MCF 10A (cell line): Measurements from ENCODE around the gene FZD8. TPM values are rescaled to one million over a fixed set of nuclear protein-coding genes. Genes with fewer than 3 reads are reported as not detected.

ENCODE experiments used
- BruUV-seq: library from RNA; stranded (reverse); fragments of 400-500 nt; replicated peaks from 2 replicates; lab custom pipeline; 2021; lab: Mats Ljungman, UMichigan
- CTCF ChIA-PET: fragments of 300-600 bp; sonication (Branson Sonifier 250); formaldehyde crosslinking; extraction: SDS; loops from one replicate; lab custom pipeline; 2021; ENCODE audit warnings: antibody characterized with exemption, inconsistent platforms; lab: Yijun Ruan, JAX
- POLR2A ChIA-PET: fragments of 300-600, 350-650 bp; sonication (Branson Sonifier 250); formaldehyde crosslinking; extraction: SDS; loops from one replicate; lab custom pipeline; 2020; ENCODE audit warnings: antibody characterized with exemption, inconsistent platforms; lab: Yijun Ruan, JAX
- DNase-seq: peaks from one replicate; pipeline ENCODE4 v3.0.0-alpha.2; 2018; ENCODE audit not compliant: unreplicated experiment
- H3K27ac Mint-ChIP-seq: one replicate; pipeline ENCODE4 v1.8.0; 2022; ENCODE audit warnings: mild to moderate bottlenecking, low read depth, mixed read lengths; ENCODE audit not compliant: unreplicated experiment
- H3K27me3 Mint-ChIP-seq: one replicate; pipeline ENCODE4 v1.8.0; 2022; ENCODE audit warnings: mixed read lengths; ENCODE audit not compliant: insufficient read depth, unreplicated experiment
- H3K36me3 Mint-ChIP-seq: one replicate; pipeline ENCODE4 v1.8.0; 2022; ENCODE audit warnings: mild to moderate bottlenecking, moderate library complexity, mixed read lengths; ENCODE audit not compliant: insufficient read depth, unreplicated experiment
- H3K4me1 Mint-ChIP-seq: one replicate; pipeline ENCODE4 v1.8.0; 2022; ENCODE audit warnings: mixed read lengths; ENCODE audit not compliant: insufficient read depth, unreplicated experiment
- H3K4me3 Mint-ChIP-seq: one replicate; pipeline ENCODE4 v1.8.0; 2022; ENCODE audit warnings: mild to moderate bottlenecking, moderate library complexity, mixed read lengths; ENCODE audit not compliant: unreplicated experiment
- H3K9me3 Mint-ChIP-seq: one replicate; pipeline ENCODE4 v1.8.0; 2022; ENCODE audit warnings: mixed read lengths; ENCODE audit not compliant: unreplicated experiment
- intact Hi-C: fragments of 100-400 bp; cut with micrococcal nuclease; formaldehyde crosslinking; loops from 2 replicates; pipeline ENCODE4 v1.14.1; 2022
- total RNA-seq: library from RNA; stranded (reverse); gene quantifications from 2 replicates; pipeline ENCODE4 v1.2.3, GENCODE V29; 2022
- TF ChIP-seq, protein P1 (sequence below): fragments of 200-600 bp; IDR thresholded peaks from one replicate; pipeline ENCODE4 v1.8.0; 2022; ENCODE audit warnings: antibody characterized with exemption, mild to moderate bottlenecking; ENCODE audit not compliant: unreplicated experiment

The FZD8 gene
- total RNA-seq, 1 experiment from 2014 or later, result 9.8 TPM

DNA sequence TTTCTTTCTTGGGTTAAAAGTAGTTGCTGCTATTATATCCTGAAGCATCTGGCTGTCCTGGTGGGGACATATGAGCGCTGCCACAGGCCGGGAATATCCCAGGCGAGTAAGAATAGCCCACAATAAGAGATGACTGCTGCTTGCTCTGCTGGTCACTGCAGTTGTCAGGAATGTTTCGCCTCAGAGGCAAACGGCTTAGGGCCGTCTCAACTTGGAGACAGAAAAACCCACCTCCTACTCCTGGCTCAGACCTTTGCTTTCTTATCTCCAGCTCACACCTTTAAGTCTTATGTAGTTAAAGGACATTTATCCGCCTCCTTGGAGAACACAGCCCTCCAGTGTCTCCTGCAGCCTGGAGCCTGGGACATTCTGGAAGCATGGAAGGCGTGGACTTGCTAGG is 36.9 kb downstream of the FZD8 start, which contains the start of gene GJD4:
TSS of gene GJD4 (plus strand) at position 151 of the 400 bp plus-strand sequence. CDS start at position 378, 227 bp downstream.
- Mint-ChIP-seq H3K4me1 (no peaks in the 10 kb centered on the region), H3K36me3 (no peaks in the 10 kb centered on the region), H3K27me3 (peaks cover 33% of the 10 kb centered on the region), H3K9me3 (no peaks in the 10 kb centered on the region), H3K27ac (no peak within 1 kb of the TSS), H3K4me3 (no peak within 1 kb of the TSS)
- TF ChIP-seq, protein P1, sequence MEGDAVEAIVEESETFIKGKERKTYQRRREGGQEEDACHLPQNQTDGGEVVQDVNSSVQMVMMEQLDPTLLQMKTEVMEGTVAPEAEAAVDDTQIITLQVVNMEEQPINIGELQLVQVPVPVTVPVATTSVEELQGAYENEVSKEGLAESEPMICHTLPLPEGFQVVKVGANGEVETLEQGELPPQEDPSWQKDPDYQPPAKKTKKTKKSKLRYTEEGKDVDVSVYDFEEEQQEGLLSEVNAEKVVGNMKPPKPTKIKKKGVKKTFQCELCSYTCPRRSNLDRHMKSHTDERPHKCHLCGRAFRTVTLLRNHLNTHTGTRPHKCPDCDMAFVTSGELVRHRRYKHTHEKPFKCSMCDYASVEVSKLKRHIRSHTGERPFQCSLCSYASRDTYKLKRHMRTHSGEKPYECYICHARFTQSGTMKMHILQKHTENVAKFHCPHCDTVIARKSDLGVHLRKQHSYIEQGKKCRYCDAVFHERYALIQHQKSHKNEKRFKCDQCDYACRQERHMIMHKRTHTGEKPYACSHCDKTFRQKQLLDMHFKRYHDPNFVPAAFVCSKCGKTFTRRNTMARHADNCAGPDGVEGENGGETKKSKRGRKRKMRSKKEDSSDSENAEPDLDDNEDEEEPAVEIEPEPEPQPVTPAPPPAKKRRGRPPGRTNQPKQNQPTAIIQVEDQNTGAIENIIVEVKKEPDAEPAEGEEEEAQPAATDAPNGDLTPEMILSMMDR, result no peak
- CTCF ChIA-PET, result interaction anchor here (0.6 kb wide), 1 partner anchor 1275 kb away, joined by 3 read pairs; no protein-coding TSS in a partner anchor
- intact Hi-C loops, result no loop called here
- POLR2A ChIA-PET, result interaction anchor here (0.7 kb wide), 1 partner anchor 1142 kb away, joined by 3 read pairs; no protein-coding TSS in a partner anchor
- no TSS peak for BruUV-seq
- no peak for DNase-seq

DNA sequence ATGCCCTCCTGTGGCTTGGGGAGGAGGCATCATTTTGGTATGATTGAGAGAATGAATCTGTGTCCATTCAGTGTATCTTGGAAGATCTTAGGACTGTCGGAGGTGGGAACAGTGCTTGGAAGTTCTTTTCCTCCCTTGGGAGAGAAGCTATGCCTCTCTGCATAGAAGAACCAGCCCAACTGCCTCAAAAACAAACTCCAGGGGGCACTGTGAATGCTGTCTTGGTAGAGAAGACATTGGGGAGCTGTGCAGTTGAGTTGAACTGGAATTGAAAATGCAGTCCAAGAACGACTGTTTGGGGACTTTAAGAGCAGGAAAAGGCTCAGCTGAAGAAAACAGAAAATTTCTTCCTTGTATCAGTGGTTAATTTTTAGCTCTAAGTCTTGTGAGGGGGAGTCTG is 41.9 kb downstream of the FZD8 start:
- Mint-ChIP-seq H3K27me3 (peaks cover 47% of the 10 kb centered on the region), H3K4me3 (no peak overlapping the region), H3K4me1 (no peaks in the 10 kb centered on the region), H3K36me3 (no peaks in the 10 kb centered on the region), H3K9me3 (no peaks in the 10 kb centered on the region), H3K27ac (no peak overlapping the region)
- BruUV-seq, result no TSS peak
- TF ChIP-seq, protein P1, result no peak
- intact Hi-C loops, result no loop called here
- ChIA-PET POLR2A (no interaction called here), CTCF (interaction anchor here (0.8 kb wide), 1 partner anchor 572 kb away, joined by 3 read pairs; no protein-coding TSS in a partner anchor)
- DNase-seq, result peak; percentile 13

DNA sequence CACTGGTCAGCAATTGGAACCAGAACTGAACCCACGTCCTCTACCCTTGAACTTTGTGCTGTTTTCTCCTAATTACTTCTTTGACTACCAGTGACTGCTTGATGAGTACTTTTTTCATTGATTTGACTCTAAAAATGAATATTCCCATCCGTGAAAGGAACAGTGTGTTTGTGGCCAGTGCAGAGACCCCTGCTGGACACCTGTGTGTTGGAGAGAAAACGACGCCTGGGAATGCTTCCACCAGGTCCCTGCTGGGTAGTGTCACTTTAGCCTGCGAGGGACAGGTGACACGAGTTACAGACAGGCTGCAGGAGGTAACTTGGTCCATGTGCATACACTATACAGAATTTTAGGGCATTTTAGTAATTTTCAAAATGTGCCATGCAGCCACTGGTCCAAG is 43.7 kb downstream of the FZD8 start:
- Mint-ChIP-seq H3K27me3 (peaks cover 33% of the 10 kb centered on the region), H3K4me3 (no peak overlapping the region), H3K9me3 (no peaks in the 10 kb centered on the region), H3K4me1 (no peaks in the 10 kb centered on the region), H3K36me3 (no peaks in the 10 kb centered on the region), H3K27ac (no peak overlapping the region)
- no peak for DNase-seq
- BruUV-seq, result no TSS peak
- POLR2A ChIA-PET, result no interaction called here
- intact Hi-C loops, result no loop called here
- TF ChIP-seq, protein P1, result peak; percentile 16
- CTCF ChIA-PET, result interaction anchor here (0.8 to 1.5 kb wide), 2 partner anchors 15 to 1277 kb away, joined by 3 read pairs; no protein-coding TSS in a partner anchor

DNA sequence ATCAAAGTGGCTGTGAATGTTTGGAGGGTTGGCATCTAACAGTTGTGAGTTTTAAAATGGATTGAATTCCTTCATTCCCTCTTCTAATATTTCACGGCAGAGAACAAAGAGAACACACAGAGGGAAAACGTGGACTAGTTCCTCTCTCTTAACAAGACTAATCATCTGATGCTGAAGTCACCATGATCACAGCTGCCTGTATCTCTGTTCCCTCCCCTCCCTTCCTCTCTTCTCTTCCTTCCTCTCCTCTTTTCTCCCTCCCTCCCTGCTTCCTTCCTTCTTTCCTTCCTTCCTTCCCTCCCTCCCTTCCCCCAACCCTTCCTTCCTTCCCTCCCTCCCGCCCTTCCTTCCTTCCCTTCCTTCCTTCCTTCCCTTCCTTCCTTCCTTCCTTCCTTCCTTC is 47.0 kb downstream of the FZD8 start:
- CTCF ChIA-PET, result no interaction called here
- Mint-ChIP-seq H3K27ac (no peak overlapping the region), H3K4me1 (no peaks in the 10 kb centered on the region), H3K9me3 (peaks cover 9% of the 10 kb centered on the region), H3K36me3 (no peaks in the 10 kb centered on the region), H3K4me3 (no peak overlapping the region), H3K27me3 (peaks cover 28% of the 10 kb centered on the region)
- TF ChIP-seq, protein P1, result no peak
- BruUV-seq, result no TSS peak
- no peak for DNase-seq
- POLR2A ChIA-PET, result no interaction called here
- intact Hi-C loops, result no loop called here
